Activated CD8-positive, alpha-beta memory T cell treated with anti-CD3 and anti-CD28 coated beads, Interleukin-2, amount 10 ng/mL, durations not matched to agents 7 days and 5 days (primary cell): ENCODE data around the gene AQR. TPM values are rescaled to one million over a fixed set of nuclear protein-coding genes. Genes with fewer than 3 reads are reported as not detected.

Source experiments
- ATAC-seq: fragments of 150-1000 bp; cut with Tn5 transposase; one replicate; pipeline ENCODE4 v1.10.0; 2021; ENCODE audit warnings: moderate library complexity
- CTCF ChIA-PET: fragments of 350-600 bp; sonication (Branson Sonifier 250); formaldehyde crosslinking; loops from one replicate; lab custom pipeline; 2021; ENCODE audit warnings: antibody characterized with exemption; lab: Charles Lee
- DNase-seq: peaks from one replicate; pipeline ENCODE4 v3.0.0-alpha.2; 2020
- H3K27ac Mint-ChIP-seq: one replicate; pipeline ENCODE4 v1.8.0; 2021; ENCODE audit warnings: mild to moderate bottlenecking, mixed read lengths
- H3K27me3 Mint-ChIP-seq: one replicate; pipeline ENCODE4 v1.8.0; 2021; ENCODE audit warnings: mixed read lengths
- H3K36me3 Mint-ChIP-seq: one replicate; pipeline ENCODE4 v1.8.0; 2021; ENCODE audit warnings: mild to moderate bottlenecking, mixed read lengths
- H3K4me1 Mint-ChIP-seq: one replicate; pipeline ENCODE4 v1.8.0; 2021; ENCODE audit warnings: mixed read lengths
- H3K4me3 Mint-ChIP-seq: one replicate; pipeline ENCODE4 v1.8.0; 2021; ENCODE audit warnings: mild to moderate bottlenecking, moderate library complexity, mixed read lengths
- H3K9me3 Mint-ChIP-seq: one replicate; pipeline ENCODE4 v1.8.0; 2022; ENCODE audit warnings: low read depth, mixed read lengths
- total RNA-seq, 2 experiments: library from RNA; stranded (reverse); gene quantifications; one replicate each; pipeline ENCODE4 v1.2.3, GENCODE V29; 2021

The AQR gene
- total RNA-seq, 2 experiments from 2014 or later, result 33.8 to 38.2 TPM

DNA sequence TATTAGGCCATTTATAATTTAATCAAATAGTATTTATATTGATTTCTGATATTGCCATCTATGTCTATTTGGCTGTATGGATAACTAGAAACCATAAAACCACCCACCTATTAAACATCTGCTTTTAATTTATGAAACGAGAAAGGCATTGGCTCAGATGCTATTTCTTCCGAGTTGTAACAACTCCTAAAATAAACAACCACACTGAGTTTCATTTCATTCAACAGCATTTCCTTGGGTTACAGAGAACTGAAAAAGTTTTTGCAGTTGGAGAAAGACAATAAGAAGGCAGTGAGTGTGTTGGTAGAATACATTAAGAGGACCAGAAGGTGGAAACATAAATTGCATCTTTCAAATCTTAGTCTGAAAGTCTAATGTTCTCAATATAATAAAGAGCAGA, 79.1 kb downstream of the AQR start:
- H3K4me3 Mint-ChIP-seq, result no peak overlapping the region
- H3K27ac Mint-ChIP-seq, result no peak overlapping the region
- no peaks in the 10 kb centered on the region for H3K27me3 Mint-ChIP-seq
- DNase-seq (no peak), ATAC-seq (no peak)
- CTCF ChIA-PET, result no interaction called here
- peaks cover 4% of the 10 kb centered on the region for H3K4me1 Mint-ChIP-seq
- peaks cover 21% of the 10 kb centered on the region for H3K9me3 Mint-ChIP-seq
- peaks cover 61% of the 10 kb centered on the region for H3K36me3 Mint-ChIP-seq

GRCh38 chr15:34889476-34889875, 80.1 kb downstream of the AQR start:
- no peaks in the 10 kb centered on the region for H3K27me3 Mint-ChIP-seq
- no peak overlapping the region for H3K27ac Mint-ChIP-seq
- ATAC-seq (no peak), DNase-seq (no peak)
- peaks cover 4% of the 10 kb centered on the region for H3K4me1 Mint-ChIP-seq
- H3K9me3 Mint-ChIP-seq, result peaks cover 21% of the 10 kb centered on the region
- H3K36me3 Mint-ChIP-seq, result peaks cover 61% of the 10 kb centered on the region
- no peak overlapping the region for H3K4me3 Mint-ChIP-seq
- CTCF ChIA-PET, result no interaction called here

DNA sequence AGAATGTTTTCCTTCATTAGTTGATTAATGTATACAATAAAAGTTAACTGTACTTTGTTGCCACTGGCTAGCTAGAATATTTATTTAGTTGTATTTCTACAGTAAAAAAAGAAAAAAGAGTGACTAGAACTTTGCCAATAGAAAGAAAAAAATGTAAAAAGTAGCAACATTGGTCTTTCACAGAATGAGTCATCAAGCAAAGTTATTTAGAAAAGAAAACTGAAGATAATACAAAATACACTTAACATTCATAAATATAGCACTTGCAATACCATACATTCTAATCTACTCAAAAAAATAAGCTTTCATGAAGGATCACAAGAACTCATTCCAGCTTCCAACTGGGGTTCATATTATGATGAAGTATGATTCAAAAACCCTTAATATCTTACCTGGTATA, 83.4 kb downstream of the AQR start:
- H3K4me1 Mint-ChIP-seq, result peaks cover 4% of the 10 kb centered on the region
- no peak overlapping the region for H3K4me3 Mint-ChIP-seq
- CTCF ChIA-PET, result no interaction called here
- H3K9me3 Mint-ChIP-seq, result no peaks in the 10 kb centered on the region
- no peak overlapping the region for H3K27ac Mint-ChIP-seq
- no peaks in the 10 kb centered on the region for H3K27me3 Mint-ChIP-seq
- no peak for DNase-seq
- no peak for ATAC-seq
- H3K36me3 Mint-ChIP-seq, result peaks cover 52% of the 10 kb centered on the region

GRCh38 chr15:34883633-34884032, 85.9 kb downstream of the AQR start:
- DNase-seq (no peak), ATAC-seq (no peak)
- Mint-ChIP-seq H3K4me3 (no peak overlapping the region), H3K27ac (no peak overlapping the region), H3K4me1 (peaks cover 4% of the 10 kb centered on the region), H3K36me3 (peaks cover 59% of the 10 kb centered on the region), H3K9me3 (no peaks in the 10 kb centered on the region), H3K27me3 (no peaks in the 10 kb centered on the region)
- CTCF ChIA-PET, result no interaction called here

DNA sequence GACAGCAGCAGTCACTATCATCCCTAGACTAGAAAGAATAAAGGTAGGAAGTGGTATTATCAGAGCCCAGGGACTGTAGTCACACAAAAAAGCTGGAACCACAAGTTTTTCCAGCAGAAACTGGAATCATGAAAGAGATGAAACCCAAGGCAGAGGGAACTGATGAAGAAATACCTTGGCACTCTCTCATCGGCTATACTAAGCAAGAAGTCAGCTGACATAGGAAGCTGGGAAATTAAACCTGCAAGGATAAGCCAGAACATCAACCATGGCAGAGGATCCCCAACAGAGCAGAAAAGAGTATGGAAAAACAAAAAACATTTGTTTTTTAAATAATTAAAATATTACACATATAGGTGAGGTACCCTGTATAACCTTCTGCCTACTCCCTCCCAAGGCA, 86.5 kb downstream of the AQR start:
- CTCF ChIA-PET, result no interaction called here
- no peak for ATAC-seq
- H3K4me3 Mint-ChIP-seq, result no peak overlapping the region
- H3K9me3 Mint-ChIP-seq, result no peaks in the 10 kb centered on the region
- peaks cover 4% of the 10 kb centered on the region for H3K4me1 Mint-ChIP-seq
- no peak overlapping the region for H3K27ac Mint-ChIP-seq
- no peak for DNase-seq
- H3K27me3 Mint-ChIP-seq, result no peaks in the 10 kb centered on the region
- peaks cover 62% of the 10 kb centered on the region for H3K36me3 Mint-ChIP-seq

GRCh38 chr15:34879107-34879506, 90.4 kb downstream of the AQR start:
- no peak overlapping the region for H3K27ac Mint-ChIP-seq
- no peaks in the 10 kb centered on the region for H3K27me3 Mint-ChIP-seq
- no peaks in the 10 kb centered on the region for H3K9me3 Mint-ChIP-seq
- no peak overlapping the region for H3K4me3 Mint-ChIP-seq
- no peak for DNase-seq
- peaks cover 61% of the 10 kb centered on the region for H3K36me3 Mint-ChIP-seq
- H3K4me1 Mint-ChIP-seq, result no peaks in the 10 kb centered on the region
- CTCF ChIA-PET, result no interaction called here
- no peak for ATAC-seq

GRCh38 chr15:34876640-34877039, 92.9 kb downstream of the AQR start:
- Mint-ChIP-seq H3K4me3 (no peak overlapping the region), H3K4me1 (no peaks in the 10 kb centered on the region), H3K27ac (no peak overlapping the region), H3K9me3 (no peaks in the 10 kb centered on the region), H3K27me3 (no peaks in the 10 kb centered on the region), H3K36me3 (peaks cover 58% of the 10 kb centered on the region)
- CTCF ChIA-PET, result interaction anchor here (0.9 kb wide), 1 partner anchor 9 kb away, joined by 3 read pairs; no protein-coding TSS in a partner anchor
- DNase-seq (no peak), ATAC-seq (no peak)

GRCh38 chr15:34869110-34869509, 100.4 kb downstream of the AQR start:
- Mint-ChIP-seq H3K4me1 (no peaks in the 10 kb centered on the region), H3K36me3 (peaks cover 58% of the 10 kb centered on the region), H3K27me3 (no peaks in the 10 kb centered on the region), H3K4me3 (no peak overlapping the region), H3K27ac (no peak overlapping the region), H3K9me3 (no peaks in the 10 kb centered on the region)
- no peak for DNase-seq
- CTCF ChIA-PET, result no interaction called here
- ATAC-seq, result no peak

GRCh38 chr15:34865531-34865930, 104.0 kb downstream of the AQR start:
- Mint-ChIP-seq H3K36me3 (peaks cover 44% of the 10 kb centered on the region), H3K27ac (no peak overlapping the region), H3K4me1 (no peaks in the 10 kb centered on the region), H3K4me3 (no peak overlapping the region), H3K27me3 (no peaks in the 10 kb centered on the region), H3K9me3 (no peaks in the 10 kb centered on the region)
- ATAC-seq (no peak), DNase-seq (no peak)
- CTCF ChIA-PET, result no interaction called here

DNA sequence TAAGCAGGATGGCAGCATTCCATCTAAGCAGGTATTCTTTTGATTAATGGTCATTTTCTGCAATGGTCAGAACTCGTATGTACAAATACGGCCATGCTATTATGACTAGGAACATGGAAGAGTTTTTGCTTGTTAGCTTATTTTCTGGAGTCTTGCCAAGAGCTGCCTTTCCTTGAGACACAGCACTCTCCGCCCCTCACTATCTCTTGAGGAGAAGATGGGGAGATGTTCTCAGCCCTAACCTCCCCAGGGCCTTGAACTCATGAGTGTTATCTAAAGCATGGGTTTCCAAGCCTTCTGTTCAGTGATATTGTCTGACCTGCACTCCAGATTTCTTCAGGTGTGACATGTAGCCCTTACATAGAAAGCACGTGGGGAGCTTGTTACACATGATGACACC, 108.3 kb downstream of the AQR start:
- Mint-ChIP-seq H3K4me3 (no peak overlapping the region), H3K36me3 (peaks cover 38% of the 10 kb centered on the region)

DNA sequence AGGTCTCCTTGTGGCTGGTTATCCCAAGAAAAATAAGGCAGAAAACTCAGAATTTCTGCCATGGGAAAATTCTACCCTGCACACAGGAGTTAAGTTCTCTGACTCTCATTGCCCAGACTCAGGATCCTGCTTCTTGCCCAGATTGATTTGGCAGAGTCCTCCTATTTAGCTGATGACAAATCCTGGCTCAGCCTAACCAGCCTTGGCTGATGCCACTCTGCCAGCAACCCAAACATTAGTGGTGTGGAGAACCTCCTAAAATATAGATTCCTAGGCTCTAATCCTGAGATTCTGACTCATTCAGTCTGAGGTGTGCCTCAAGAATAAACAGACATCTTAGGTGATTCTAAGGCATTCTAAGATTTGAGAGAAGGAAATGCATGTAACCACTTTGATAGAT, 113.6 kb downstream of the AQR start:
- CTCF ChIA-PET, result no interaction called here
- H3K27me3 Mint-ChIP-seq, result no peaks in the 10 kb centered on the region
- no peaks in the 10 kb centered on the region for H3K9me3 Mint-ChIP-seq
- DNase-seq (no peak), ATAC-seq (no peak)
- peaks cover 46% of the 10 kb centered on the region for H3K36me3 Mint-ChIP-seq
- H3K4me3 Mint-ChIP-seq, result no peak overlapping the region
- H3K27ac Mint-ChIP-seq, result no peak overlapping the region
- no peaks in the 10 kb centered on the region for H3K4me1 Mint-ChIP-seq

More for the DNA sequence above, 108.3 kb downstream of the AQR start:
- no peak overlapping the region for H3K27ac Mint-ChIP-seq
- CTCF ChIA-PET, result no interaction called here
- ATAC-seq (no peak), DNase-seq (no peak)
- H3K4me1 Mint-ChIP-seq, result no peaks in the 10 kb centered on the region
- H3K27me3 Mint-ChIP-seq, result no peaks in the 10 kb centered on the region
- H3K9me3 Mint-ChIP-seq, result no peaks in the 10 kb centered on the region

DNA sequence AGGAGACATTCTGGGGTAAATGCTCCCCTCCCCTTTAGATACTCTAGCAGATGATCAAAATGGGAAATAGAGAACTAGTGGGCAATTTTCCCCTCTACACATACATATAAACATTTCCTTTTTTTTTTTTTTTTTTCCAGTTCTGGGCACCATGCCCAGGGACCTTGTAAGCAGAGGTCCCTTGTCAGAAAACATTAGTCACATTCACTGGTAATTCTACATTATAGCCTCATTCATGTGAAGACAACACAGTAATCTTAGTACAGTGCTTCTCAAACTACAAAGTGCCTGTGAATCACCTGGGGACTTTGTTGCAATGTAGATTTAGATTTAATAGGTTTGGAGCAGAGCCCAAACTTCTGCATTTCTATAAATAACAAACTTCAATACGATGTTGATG, 114.1 kb downstream of the AQR start:
- no peak overlapping the region for H3K4me3 Mint-ChIP-seq

DNA sequence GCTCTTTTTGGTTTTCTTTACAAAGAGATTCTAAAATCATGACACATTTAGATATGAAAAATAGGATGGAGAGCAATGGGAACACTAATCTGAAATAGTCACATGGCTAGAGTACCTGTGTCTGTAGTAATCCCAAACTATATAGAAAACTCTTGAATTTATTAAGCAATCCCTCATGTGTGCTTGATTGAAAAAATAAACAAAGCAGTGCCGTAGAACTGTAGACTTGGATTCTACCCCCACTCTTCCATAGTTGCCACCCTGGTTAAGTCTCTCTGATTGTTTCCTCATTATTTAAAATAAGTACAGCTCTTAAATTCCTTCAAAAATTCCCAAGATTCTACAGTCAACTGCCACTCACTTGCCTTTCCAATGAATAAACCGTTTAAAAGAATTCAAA, 115.3 kb downstream of the AQR start:
- DNase-seq (no peak), ATAC-seq (no peak)
- Mint-ChIP-seq H3K9me3 (no peaks in the 10 kb centered on the region), H3K4me3 (no peak overlapping the region), H3K36me3 (peaks cover 39% of the 10 kb centered on the region), H3K27me3 (no peaks in the 10 kb centered on the region), H3K4me1 (no peaks in the 10 kb centered on the region), H3K27ac (no peak overlapping the region)
- CTCF ChIA-PET, result interaction anchor here (0.7 kb wide), 1 partner anchor 11 kb away, joined by 3 read pairs; no protein-coding TSS in a partner anchor

More for the DNA sequence above, 114.1 kb downstream of the AQR start:
- Mint-ChIP-seq H3K27me3 (no peaks in the 10 kb centered on the region), H3K36me3 (peaks cover 46% of the 10 kb centered on the region), H3K27ac (no peak overlapping the region), H3K4me1 (no peaks in the 10 kb centered on the region), H3K9me3 (no peaks in the 10 kb centered on the region)
- no peak for ATAC-seq
- CTCF ChIA-PET, result no interaction called here
- no peak for DNase-seq

DNA sequence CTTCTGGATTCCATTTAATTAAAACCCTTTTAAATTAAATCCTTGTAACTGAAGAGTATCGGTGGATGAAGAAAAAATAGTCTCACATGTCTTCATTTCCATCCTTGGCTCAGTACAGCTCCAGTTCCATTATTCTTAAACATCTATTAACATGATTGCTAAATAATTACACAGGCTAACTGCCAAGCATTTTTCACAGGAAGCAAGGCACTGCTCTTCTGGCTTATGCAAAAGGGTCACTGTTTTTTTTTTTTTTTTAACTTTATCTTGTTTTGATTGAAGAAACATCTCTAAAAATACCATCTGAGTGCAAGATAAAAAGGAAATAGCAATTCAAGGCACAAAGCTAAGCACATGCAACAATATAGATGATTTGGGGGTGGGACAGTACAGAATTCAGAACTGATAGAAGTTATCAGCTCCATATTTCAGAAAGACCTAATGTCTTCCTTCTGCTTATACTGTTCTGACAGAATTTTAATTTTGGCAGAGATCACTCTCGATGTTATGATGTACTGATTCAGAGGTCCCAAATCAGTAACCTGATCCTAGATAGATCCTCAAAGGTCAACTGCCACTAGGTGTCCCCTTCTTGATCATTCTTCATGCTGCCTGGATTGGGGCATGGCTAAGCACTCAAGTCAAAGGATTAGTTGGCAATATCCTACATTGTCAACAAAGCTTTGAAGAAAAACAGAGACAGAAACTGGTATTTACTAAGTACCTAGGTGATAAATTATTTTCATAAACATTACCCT, 116.4 kb downstream of the AQR start:
- Mint-ChIP-seq H3K36me3 (peaks cover 30% of the 10 kb centered on the region), H3K9me3 (no peaks in the 10 kb centered on the region), H3K27ac (no peak overlapping the region), H3K4me3 (no peak overlapping the region), H3K4me1 (no peaks in the 10 kb centered on the region), H3K27me3 (no peaks in the 10 kb centered on the region)
- CTCF ChIA-PET, result interaction anchor here (0.7 kb wide), 1 partner anchor 10 kb away, joined by 3 read pairs; no protein-coding TSS in a partner anchor
- DNase-seq, result no peak
- no peak for ATAC-seq
